HFFc6 (cell line): ENCODE measurements around the gene MOAP1. TPM values are rescaled to one million over a fixed set of nuclear protein-coding genes. Genes with fewer than 3 reads are reported as not detected.
A peak's percentile ranks its signal among the peaks of the same experiment; 100 is the strongest.

ENCODE experiments used
- DNase-seq: peaks from one replicate; pipeline ENCODE4 v3.0.0-alpha.2; 2018
- H3K27ac Mint-ChIP-seq: 2 replicates; pipeline ENCODE4 v1.8.0; 2020; ENCODE audit warnings: mild to moderate bottlenecking, mixed read lengths
- H3K27me3 Mint-ChIP-seq: 2 replicates; pipeline ENCODE4 v1.8.0; 2021; ENCODE audit warnings: mild to moderate bottlenecking, moderate library complexity, mixed read lengths; ENCODE audit not compliant: insufficient read depth
- H3K36me3 Mint-ChIP-seq: 2 replicates; pipeline ENCODE4 v1.8.0; 2021; ENCODE audit warnings: low read depth, mixed read lengths
- H3K4me1 Mint-ChIP-seq: 2 replicates; pipeline ENCODE4 v1.8.0; 2020; ENCODE audit warnings: low read depth, mixed read lengths
- H3K4me3 Mint-ChIP-seq: 2 replicates; pipeline ENCODE4 v1.8.0; 2020; ENCODE audit warnings: mild to moderate bottlenecking, moderate library complexity, mixed read lengths
- H3K9me3 Mint-ChIP-seq: 2 replicates; pipeline ENCODE4 v1.8.0; 2020; ENCODE audit warnings: mild to moderate bottlenecking, mixed read lengths
- total RNA-seq, 6 experiments: library from RNA; stranded (reverse); fragmentation: NEBNext Ultra II Directional; extraction: Animal tissue kit (Norgen Biotek cat#: 25700); gene quantifications; 2 replicates in 1 of 6; 3 replicates in 5 of 6; pipeline ENCODE4 v1.2.3, GENCODE V29; 2021
- TF ChIP-seq, protein P1 (sequence below): fragments of 200-600 bp; sonication (generic); IDR thresholded peaks from 2 replicates; pipeline ENCODE4 v1.5.0; 2021; ENCODE audit warnings: antibody characterized with exemption, mild to moderate bottlenecking

The MOAP1 gene
- total RNA-seq, 6 experiments from 2014 or later: 12.2 to 20.4 (median 14.2) TPM

DNA sequence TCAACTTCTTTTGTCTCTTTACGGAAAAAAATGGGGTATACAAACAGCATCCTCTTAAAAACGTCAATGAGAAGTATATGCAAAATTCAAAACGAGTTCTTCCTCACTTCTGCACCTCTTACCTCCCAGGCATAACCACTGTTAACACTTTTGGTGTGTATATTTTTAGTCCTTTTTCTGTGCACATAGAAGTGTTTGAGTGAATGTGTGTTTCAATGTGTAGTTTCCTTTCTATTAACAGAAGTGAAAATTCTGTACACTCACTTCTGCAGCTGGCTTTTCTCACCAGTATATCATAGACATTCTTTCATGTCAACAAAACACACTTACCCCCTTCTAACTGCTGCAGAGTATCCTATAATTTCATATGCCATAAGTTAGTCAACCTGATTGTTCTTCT is 27.7 kb upstream of the MOAP1 start:
- Mint-ChIP-seq H3K4me3 (no peak overlapping the region), H3K27ac (no peak overlapping the region), H3K9me3 (no peaks in the 10 kb centered on the region), H3K27me3 (peaks cover 1% of the 10 kb centered on the region; the same call in 1 of the 2 replicates), H3K36me3 (no peaks in the 10 kb centered on the region), H3K4me1 (peaks cover 20% of the 10 kb centered on the region)
- TF ChIP-seq, protein P1, sequence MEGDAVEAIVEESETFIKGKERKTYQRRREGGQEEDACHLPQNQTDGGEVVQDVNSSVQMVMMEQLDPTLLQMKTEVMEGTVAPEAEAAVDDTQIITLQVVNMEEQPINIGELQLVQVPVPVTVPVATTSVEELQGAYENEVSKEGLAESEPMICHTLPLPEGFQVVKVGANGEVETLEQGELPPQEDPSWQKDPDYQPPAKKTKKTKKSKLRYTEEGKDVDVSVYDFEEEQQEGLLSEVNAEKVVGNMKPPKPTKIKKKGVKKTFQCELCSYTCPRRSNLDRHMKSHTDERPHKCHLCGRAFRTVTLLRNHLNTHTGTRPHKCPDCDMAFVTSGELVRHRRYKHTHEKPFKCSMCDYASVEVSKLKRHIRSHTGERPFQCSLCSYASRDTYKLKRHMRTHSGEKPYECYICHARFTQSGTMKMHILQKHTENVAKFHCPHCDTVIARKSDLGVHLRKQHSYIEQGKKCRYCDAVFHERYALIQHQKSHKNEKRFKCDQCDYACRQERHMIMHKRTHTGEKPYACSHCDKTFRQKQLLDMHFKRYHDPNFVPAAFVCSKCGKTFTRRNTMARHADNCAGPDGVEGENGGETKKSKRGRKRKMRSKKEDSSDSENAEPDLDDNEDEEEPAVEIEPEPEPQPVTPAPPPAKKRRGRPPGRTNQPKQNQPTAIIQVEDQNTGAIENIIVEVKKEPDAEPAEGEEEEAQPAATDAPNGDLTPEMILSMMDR: no peak
- DNase-seq: no peak

- Mint-ChIP-seq H3K27me3 (peaks cover 1% of the 10 kb centered on the region; the same call in 1 of the 2 replicates), H3K9me3 (no peaks in the 10 kb centered on the region), H3K27ac (peak overlapping the region; percentile 77), H3K4me3 (peak overlapping the region; percentile 90), H3K36me3 (0 out of 2 replicates have a peak, but pooled peaks cover 5% of the 10 kb centered on the region), H3K4me1 (peaks cover 33% of the 10 kb centered on the region)
- TF ChIP-seq, protein P1: peak; percentile 60
- DNase-seq: peak; percentile 40
Observed at GRCh38 chr14:93207468-93208308, 23.0 kb upstream of the MOAP1 start.

DNA sequence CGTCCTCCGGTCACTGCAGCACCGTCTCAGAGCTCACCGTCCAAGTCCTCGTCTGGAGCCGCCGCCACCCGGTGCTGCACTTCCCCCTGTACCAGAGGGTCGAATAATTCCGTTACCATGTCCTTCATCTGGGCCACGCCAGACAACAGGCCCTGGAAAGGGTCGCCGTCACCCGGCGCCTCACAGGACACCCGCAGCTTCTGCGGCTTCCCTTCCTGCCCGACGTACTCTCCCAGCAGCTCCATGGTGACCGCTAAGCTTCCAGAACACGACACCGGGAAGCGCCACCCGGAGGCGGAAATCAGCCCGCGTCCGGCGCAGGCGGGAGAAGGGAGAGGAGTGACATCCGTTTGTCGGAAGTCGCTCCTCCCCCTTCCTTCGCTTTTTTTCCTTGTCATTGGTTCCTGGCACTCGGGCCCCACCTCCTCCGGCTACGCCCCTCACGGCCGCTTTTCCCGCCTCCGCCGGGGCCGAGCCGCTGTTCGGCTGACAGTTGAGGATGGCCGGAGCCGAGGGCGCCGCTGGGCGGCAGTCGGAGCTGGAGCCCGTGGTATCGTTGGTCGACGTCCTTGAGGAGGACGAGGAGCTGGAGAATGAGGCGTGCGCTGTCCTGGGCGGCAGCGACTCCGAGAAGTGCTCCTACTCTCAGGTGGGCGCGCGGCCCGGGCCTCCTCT is 22.2 kb upstream of the MOAP1 start, which contains the start of the genes GON7 and UBR7:
GON7 (minus strand) TSS at position 273 of the 675 bp plus-strand sequence; CDS start at position 245, 28 bp downstream.
UBR7 (plus strand) TSS at position 464 of the 675 bp plus-strand sequence; CDS start at position 500, 36 bp downstream.
- peak within 1 kb of the TSS; percentile 96 for H3K27ac Mint-ChIP-seq

DNA sequence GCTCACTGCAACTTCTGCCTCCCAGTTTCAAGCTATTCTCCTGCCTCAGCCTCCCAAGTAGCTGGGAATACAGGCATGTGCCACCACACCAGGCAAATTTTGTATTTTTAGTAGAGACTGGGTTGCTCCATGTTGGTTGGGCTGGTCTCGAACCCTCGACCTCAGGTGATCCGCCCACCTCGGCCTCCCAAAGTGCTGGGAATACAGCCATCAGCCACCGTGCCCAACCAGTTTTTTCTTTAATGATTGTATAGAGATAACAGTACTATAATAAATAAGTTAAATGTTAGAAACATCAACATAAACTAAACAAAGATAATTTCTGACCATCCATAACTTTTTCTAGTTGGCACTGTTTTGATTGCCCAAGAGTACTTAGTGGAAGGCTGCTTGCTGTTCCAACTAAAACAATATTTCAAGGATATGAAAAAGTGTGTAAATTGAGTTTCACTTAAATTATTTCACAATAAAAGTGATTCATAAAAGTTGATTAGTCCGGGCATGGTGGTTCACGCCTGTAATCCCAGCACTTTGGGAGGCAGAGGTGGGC is 16.5 kb upstream of the MOAP1 start:
- TF ChIP-seq, protein P1: no peak
- H3K27ac Mint-ChIP-seq: no peak overlapping the region
- no peaks in the 10 kb centered on the region for H3K27me3 Mint-ChIP-seq
- no peak overlapping the region for H3K4me3 Mint-ChIP-seq
- no peak for DNase-seq
- no peaks in the 10 kb centered on the region for H3K9me3 Mint-ChIP-seq
- H3K36me3 Mint-ChIP-seq: no peaks in the 10 kb centered on the region
- peaks cover 7% of the 10 kb centered on the region for H3K4me1 Mint-ChIP-seq

More for the DNA sequence above, 22.2 kb upstream of the MOAP1 start, which contains the start of the genes GON7 and UBR7:
- Mint-ChIP-seq H3K4me3 (peak within 1 kb of the TSS; percentile 90), H3K4me1 (peaks cover 33% of the 10 kb centered on the region), H3K27me3 (peaks cover 1% of the 10 kb centered on the region; the same call in 1 of the 2 replicates), H3K9me3 (no peaks in the 10 kb centered on the region), H3K36me3 (0 out of 2 replicates have a peak, but pooled peaks cover 5% of the 10 kb centered on the region)
- TF ChIP-seq, protein P1: peak; percentile 68
- DNase-seq: peak; percentile 97

- no peak overlapping the region for H3K4me3 Mint-ChIP-seq
- no peaks in the 10 kb centered on the region for H3K27me3 Mint-ChIP-seq
- TF ChIP-seq, protein P1: no peak
- H3K36me3 Mint-ChIP-seq: no peaks in the 10 kb centered on the region
- H3K27ac Mint-ChIP-seq: no peak overlapping the region
- H3K9me3 Mint-ChIP-seq: no peaks in the 10 kb centered on the region
- peaks cover 1% of the 10 kb centered on the region for H3K4me1 Mint-ChIP-seq
- DNase-seq: no peak
Observed at GRCh38 chr14:93200553-93200952, 15.9 kb upstream of the MOAP1 start.
